GM21786 (cell line): ENCODE results near the gene THRA.

ENCODE experiments used
- ATAC-seq: cut with Tn5 transposase; IDR thresholded peaks from one replicate; pipeline ENCODE4 v1.9.1; 2021; ENCODE audit not compliant: unreplicated experiment

THRA gene

GRCh38 chr17:40026816-40027613 is 35.8 kb upstream of the THRA start:
- ATAC-seq: no peak

- ATAC-seq: no peak
Measured at GRCh38 chr17:40027614-40028012, 35.2 kb upstream of the THRA start.

- ATAC-seq: no peak
Measured at GRCh38 chr17:40028595-40028994, 34.2 kb upstream of the THRA start.

- ATAC-seq: no peak
Measured at GRCh38 chr17:40031706-40032105, 31.1 kb upstream of the THRA start.

GRCh38 chr17:40032322-40033320 is 30.1 kb upstream of the THRA start:
- ATAC-seq: no peak

- ATAC-seq: no peak
Measured at GRCh38 chr17:40033339-40033738, 29.4 kb upstream of the THRA start.

- ATAC-seq: no peak
Measured at GRCh38 chr17:40034426-40035161, 28.2 kb upstream of the THRA start.

GRCh38 chr17:40035162-40035559 is 27.6 kb upstream of the THRA start:
- ATAC-seq: no peak

- no peak for ATAC-seq
Measured at GRCh38 chr17:40038882-40039513, 23.8 kb upstream of the THRA start.

GRCh38 chr17:40041196-40041595 is 21.6 kb upstream of the THRA start:
- no peak for ATAC-seq

- no peak for ATAC-seq
Measured at GRCh38 chr17:40056379-40057015, 6.3 kb upstream of the THRA start.

- no peak for ATAC-seq
Measured at GRCh38 chr17:40058186-40058784, 4.5 kb upstream of the THRA start.

GRCh38 chr17:40058865-40059264 is 3.9 kb upstream of the THRA start:
- no peak for ATAC-seq

GRCh38 chr17:40059729-40060475 is 2.9 kb upstream of the THRA start:
- ATAC-seq: no peak

GRCh38 chr17:40060887-40061608 is 1.7 kb upstream of the THRA start:
- no peak for ATAC-seq

GRCh38 chr17:40061609-40062038 is 1.1 kb upstream of the THRA start:
- ATAC-seq: no peak

- ATAC-seq: no peak
Measured at GRCh38 chr17:40063187-40063771, 514 bp downstream of the THRA start.

- ATAC-seq: no peak
Measured at GRCh38 chr17:40063901-40064531, 1.3 kb downstream of the THRA start.
